ENCODE results near the gene ELF4.
A peak's percentile ranks its signal among the peaks of the same experiment; 100 is the strongest.

ELF4 gene

GRCh38 chrX:130144509-130144908 is 34.2 kb upstream of the ELF4 start:
- no peaks in the 10 kb centered on the region for H3K27me3 ChIP-seq
- no peaks in the 10 kb centered on the region for H3K9me3 ChIP-seq
- H3K4me1 ChIP-seq: no peaks in the 10 kb centered on the region
- H3K4me3 ChIP-seq (ENCODE audit: low read depth, low read length): no peak overlapping the region
- no peaks in the 10 kb centered on the region; the same call in none of the 2 replicates for H3K36me3 ChIP-seq
- peak; percentile 18; the same call in 1 of the 2 replicates for TF ChIP-seq CTCF (IDR thresholded peaks at IDR 0.05; ENCODE audit: low read depth, low read length)
- no peak for DNase-seq

GRCh38 chrX:130139474-130140201 is 29.3 kb upstream of the ELF4 start:
- DNase-seq: no peak
- Histone ChIP-seq H3K4me1 (no peaks in the 10 kb centered on the region), H3K9me3 (no peaks in the 10 kb centered on the region), H3K27me3 (no peaks in the 10 kb centered on the region), H3K4me3 (ENCODE audit: low read depth, low read length) (no peak overlapping the region), H3K36me3 (peaks cover 6% of the 10 kb centered on the region)
- no peak for TF ChIP-seq CTCF (IDR thresholded peaks at IDR 0.05; ENCODE audit: low read depth, low read length)

- Histone ChIP-seq H3K4me3 (ENCODE audit: low read depth, low read length) (no peak overlapping the region), H3K27me3 (no peaks in the 10 kb centered on the region), H3K9me3 (no peaks in the 10 kb centered on the region), H3K4me1 (no peaks in the 10 kb centered on the region), H3K36me3 (peaks cover 6% of the 10 kb centered on the region; the same call in 1 of the 2 replicates)
- no peak for DNase-seq
- no peak for TF ChIP-seq CTCF (IDR thresholded peaks at IDR 0.05; ENCODE audit: low read depth, low read length)
Observed at GRCh38 chrX:130136961-130137360, 26.7 kb upstream of the ELF4 start.

- Histone ChIP-seq H3K36me3 (peaks cover 6% of the 10 kb centered on the region; the same call in 1 of the 2 replicates), H3K4me3 (ENCODE audit: low read depth, low read length) (no peak overlapping the region), H3K9me3 (no peaks in the 10 kb centered on the region), H3K27me3 (no peaks in the 10 kb centered on the region), H3K4me1 (no peaks in the 10 kb centered on the region)
- TF ChIP-seq CTCF (IDR thresholded peaks at IDR 0.05; ENCODE audit: low read depth, low read length): no peak
- DNase-seq: no peak
Observed at GRCh38 chrX:130136496-130136895, 26.2 kb upstream of the ELF4 start.

GRCh38 chrX:130130990-130131389 is 20.7 kb upstream of the ELF4 start:
- Histone ChIP-seq H3K4me3 (ENCODE audit: low read depth, low read length) (no peak overlapping the region), H3K36me3 (no peaks in the 10 kb centered on the region; the same call in 1 of the 2 replicates), H3K27me3 (no peaks in the 10 kb centered on the region), H3K9me3 (no peaks in the 10 kb centered on the region), H3K4me1 (no peaks in the 10 kb centered on the region)
- no peak for TF ChIP-seq CTCF (IDR thresholded peaks at IDR 0.05; ENCODE audit: low read depth, low read length)
- DNase-seq: no peak

- DNase-seq: peak; percentile 51
- Histone ChIP-seq H3K4me3 (ENCODE audit: low read depth, low read length) (no peak overlapping the region), H3K36me3 (no peaks in the 10 kb centered on the region), H3K27me3 (no peaks in the 10 kb centered on the region), H3K9me3 (no peaks in the 10 kb centered on the region), H3K4me1 (peaks cover 7% of the 10 kb centered on the region)
- no peak for TF ChIP-seq CTCF (IDR thresholded peaks at IDR 0.05; ENCODE audit: low read depth, low read length)
Observed at GRCh38 chrX:130125091-130125874, 15.0 kb upstream of the ELF4 start.
